GM19452 (cell line): Measurements from ENCODE around the gene STMN3.

Experiments
- ATAC-seq: cut with Tn5 transposase; IDR thresholded peaks from one replicate; pipeline ENCODE4 v1.9.1; 2021; ENCODE audit not compliant: unreplicated experiment

STMN3 gene

GRCh38 chr20:63591147-63591533 lies 62.1 kb downstream of the STMN3 start:
- no peak for ATAC-seq

GRCh38 chr20:63590218-63591146 lies 62.7 kb downstream of the STMN3 start:
- no peak for ATAC-seq
